H4 (cell line): Measurements from ENCODE around the gene CUL3. TPM values are rescaled to one million over a fixed set of nuclear protein-coding genes. Genes with fewer than 3 reads are reported as not detected.

Experiments used
- DNase-seq: peaks from one replicate; pipeline ENCODE4 v3.0.0-alpha.2; 2015; ENCODE audit warnings: low spot score
- total RNA-seq: library from RNA; depleted of rRNA; stranded (reverse); fragments of >200 nt; shearing (Covaris generic); gene quantifications from 2 replicates; pipeline ENCODE4 v1.2.3, GENCODE V29; 2014

The CUL3 gene
- total RNA-seq, 1 experiment from 2014 or later = 76.7 TPM

GRCh38 chr2:224472827-224473226 lies 112.3 kb downstream of the CUL3 start:
- DNase-seq = no peak

- DNase-seq = no peak
Observed at GRCh38 chr2:224472137-224472536, 113.0 kb downstream of the CUL3 start.

GRCh38 chr2:224469374-224469964 lies 115.7 kb downstream of the CUL3 start:
- no peak for DNase-seq

- DNase-seq = no peak
Observed at GRCh38 chr2:224466304-224466895, 118.8 kb downstream of the CUL3 start.

- DNase-seq = no peak
Observed at GRCh38 chr2:224461391-224461790, 123.8 kb downstream of the CUL3 start.

GRCh38 chr2:224457408-224458096 lies 127.6 kb downstream of the CUL3 start:
- DNase-seq = no peak

- no peak for DNase-seq
Observed at GRCh38 chr2:224453892-224454291, 131.3 kb downstream of the CUL3 start.

GRCh38 chr2:224449212-224450147 lies 135.7 kb downstream of the CUL3 start:
- DNase-seq = peak; percentile 14

GRCh38 chr2:224448236-224448635 lies 136.9 kb downstream of the CUL3 start:
- no peak for DNase-seq

GRCh38 chr2:224444783-224445182 lies 140.4 kb downstream of the CUL3 start:
- DNase-seq = no peak

GRCh38 chr2:224444021-224444420 lies 141.1 kb downstream of the CUL3 start:
- no peak for DNase-seq

GRCh38 chr2:224442071-224442967 lies 142.8 kb downstream of the CUL3 start:
- no peak for DNase-seq

GRCh38 chr2:224440988-224441387 lies 144.2 kb downstream of the CUL3 start:
- DNase-seq = no peak

GRCh38 chr2:224438726-224439125 lies 146.4 kb downstream of the CUL3 start:
- DNase-seq = no peak

- no peak for DNase-seq
Observed at GRCh38 chr2:224436634-224437033, 148.5 kb downstream of the CUL3 start.

GRCh38 chr2:224434618-224435017 lies 150.5 kb downstream of the CUL3 start:
- no peak for DNase-seq

- no peak for DNase-seq
Observed at GRCh38 chr2:224433442-224433841, 151.7 kb downstream of the CUL3 start.

- DNase-seq = no peak
Observed at GRCh38 chr2:224432003-224432579, 153.1 kb downstream of the CUL3 start.

GRCh38 chr2:224429441-224429810 lies 155.7 kb downstream of the CUL3 start:
- DNase-seq = no peak

- no peak for DNase-seq
Observed at GRCh38 chr2:224428787-224429440, 156.2 kb downstream of the CUL3 start.
